Ecto neural progenitor cell (in vitro differentiated cells): ENCODE measurements around the gene SRBD1.
A peak's percentile ranks its signal among the peaks of the same experiment; 100 is the strongest.

Source experiments
- DNase-seq: peaks from one replicate; pipeline ENCODE4 v3.0.0-alpha.2; 2018; ENCODE audit warnings: low spot score

SRBD1 gene

GRCh38 chr2:45631955-45632354, 20.9 kb upstream of the SRBD1 start:
- no peak for DNase-seq

DNA sequence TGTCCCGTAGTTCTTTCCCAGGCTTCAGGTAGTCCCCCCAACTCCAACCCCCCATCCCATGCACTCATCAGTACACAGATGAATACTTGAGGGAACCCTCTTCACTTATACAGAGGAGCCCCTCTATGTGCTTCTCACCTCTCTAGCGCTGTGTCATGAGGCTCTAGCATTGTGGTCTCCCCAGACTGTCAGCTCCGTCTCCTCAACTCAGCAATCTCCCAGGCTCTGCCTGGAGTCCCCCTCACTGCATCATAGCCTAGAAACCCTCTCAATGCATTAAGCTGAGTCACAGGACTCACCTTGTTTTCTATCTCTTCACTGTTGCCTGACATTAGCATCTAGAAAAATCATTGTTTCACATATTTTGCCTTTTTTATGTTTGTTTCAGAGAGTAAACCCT, 20.3 kb upstream of the SRBD1 start:
- no peak for DNase-seq

DNA sequence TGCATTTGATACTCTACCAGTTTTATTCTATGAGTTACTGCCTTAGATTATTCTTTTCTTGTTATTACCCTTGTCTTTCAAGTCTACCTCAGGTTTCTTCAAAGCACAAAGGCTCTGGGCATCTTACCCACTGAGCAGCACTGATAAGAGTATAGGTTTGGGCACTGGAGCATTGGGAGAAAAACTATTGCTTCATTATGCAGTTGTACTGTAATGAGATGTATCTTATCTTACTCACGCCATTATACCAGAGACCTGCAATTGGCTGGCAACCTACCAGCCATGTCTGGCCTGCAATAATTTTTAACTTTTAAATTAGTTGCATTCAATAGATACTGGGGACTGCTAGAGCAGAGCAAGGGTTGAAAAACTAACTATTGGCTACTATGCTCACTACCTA, 18.9 kb upstream of the SRBD1 start:
- no peak for DNase-seq

DNA sequence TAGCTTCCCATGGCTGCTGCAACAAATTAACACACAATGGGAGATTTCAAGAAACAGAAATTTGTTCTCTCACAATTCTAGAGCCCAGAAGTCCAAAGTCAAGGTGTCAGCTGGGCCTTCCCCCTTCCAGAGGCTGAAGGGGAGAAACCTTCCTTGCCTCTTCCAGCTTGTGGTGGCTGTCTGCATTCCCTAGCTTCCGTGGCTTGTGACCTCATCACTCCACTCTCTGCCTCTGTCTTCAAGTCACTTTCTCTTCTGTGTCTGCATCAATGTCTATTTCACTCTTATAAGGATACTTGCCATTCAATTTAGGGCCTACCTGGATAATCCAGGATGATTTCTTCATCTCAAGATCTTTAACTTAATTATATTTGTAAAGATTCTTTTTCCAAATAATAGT, 16.8 kb upstream of the SRBD1 start:
- DNase-seq = no peak

DNA sequence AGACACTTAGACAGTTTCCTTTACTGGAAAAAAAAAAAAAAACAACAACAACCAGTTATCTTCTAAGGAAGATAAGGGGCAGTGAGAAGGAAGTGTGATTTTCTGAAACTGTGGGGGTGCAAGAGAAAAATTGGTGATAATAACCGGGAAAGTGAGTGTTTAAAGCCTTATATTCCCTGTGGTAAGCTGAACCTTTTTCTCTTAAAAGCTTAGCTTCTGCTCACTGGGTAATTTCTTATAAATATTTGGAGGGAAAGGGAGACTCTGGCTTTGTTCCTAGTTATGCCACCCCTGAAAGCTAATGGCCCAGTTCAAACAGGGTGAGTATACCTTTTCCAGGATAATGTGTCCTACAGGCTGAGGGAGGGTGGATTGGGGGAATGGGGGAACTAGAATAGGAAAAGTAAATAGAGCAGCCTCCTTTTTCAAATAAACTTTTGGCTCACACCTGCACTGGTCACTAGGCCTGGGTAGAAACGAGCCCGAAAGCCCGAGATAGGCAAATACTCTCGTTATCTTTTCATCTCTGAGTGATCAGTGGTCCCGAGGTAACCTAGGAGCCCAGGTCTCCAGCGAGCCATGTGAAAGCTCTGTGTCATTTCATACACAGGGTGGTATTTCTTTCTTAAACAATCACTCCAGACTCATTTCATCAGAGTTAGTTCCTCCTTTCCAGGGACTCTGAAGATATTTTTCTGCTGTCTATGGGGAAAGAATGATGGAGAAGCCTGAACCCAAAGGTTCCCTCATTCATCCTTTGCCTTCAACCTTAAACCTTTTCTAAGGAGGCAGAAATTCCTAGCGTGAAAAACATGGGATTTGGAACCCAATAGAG, 15.5 kb upstream of the SRBD1 start:
- DNase-seq = no peak

DNA sequence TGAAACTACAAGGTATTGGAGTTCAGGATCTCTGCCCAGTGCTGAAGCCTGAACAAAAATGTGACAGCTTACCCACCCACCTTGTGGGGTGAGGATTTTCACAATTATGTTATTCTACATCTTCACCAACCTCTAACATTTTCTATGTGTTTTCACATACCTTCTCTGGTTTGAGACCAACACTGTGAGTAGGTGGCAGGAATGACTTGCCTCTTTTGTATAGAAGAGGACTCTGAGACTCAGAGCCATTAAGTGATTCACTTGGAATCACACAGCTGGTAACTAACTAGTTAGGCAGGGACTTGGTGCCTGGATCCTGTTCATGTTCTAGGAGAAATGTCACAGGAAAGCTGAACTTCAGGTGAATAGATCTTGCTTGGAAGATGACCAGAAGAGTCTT, 14.8 kb upstream of the SRBD1 start:
- DNase-seq = no peak

GRCh38 chr2:45623098-45623497, 12.0 kb upstream of the SRBD1 start:
- no peak for DNase-seq

GRCh38 chr2:45622336-45623075, 11.4 kb upstream of the SRBD1 start:
- DNase-seq = no peak

DNA sequence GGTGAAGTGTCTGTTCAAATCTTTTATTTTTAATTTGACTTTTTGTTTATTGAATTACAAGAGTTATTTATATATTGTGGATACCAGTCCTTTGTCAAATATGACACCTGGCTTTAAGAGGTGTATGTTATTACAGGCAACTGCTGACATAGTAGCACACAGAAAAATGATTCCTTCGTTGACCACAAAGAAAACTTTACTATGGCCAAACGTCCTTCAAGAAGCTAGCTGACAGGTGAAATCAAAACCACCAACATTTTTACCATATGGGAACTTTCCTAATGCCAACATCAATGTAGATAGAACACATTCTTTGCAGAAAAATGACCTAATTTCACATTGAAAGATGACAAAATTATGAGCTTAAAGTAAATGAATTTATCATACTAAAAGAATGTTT, 6.4 kb upstream of the SRBD1 start:
- no peak for DNase-seq

GRCh38 chr2:45616658-45617411, 5.8 kb upstream of the SRBD1 start:
- DNase-seq = no peak

DNA sequence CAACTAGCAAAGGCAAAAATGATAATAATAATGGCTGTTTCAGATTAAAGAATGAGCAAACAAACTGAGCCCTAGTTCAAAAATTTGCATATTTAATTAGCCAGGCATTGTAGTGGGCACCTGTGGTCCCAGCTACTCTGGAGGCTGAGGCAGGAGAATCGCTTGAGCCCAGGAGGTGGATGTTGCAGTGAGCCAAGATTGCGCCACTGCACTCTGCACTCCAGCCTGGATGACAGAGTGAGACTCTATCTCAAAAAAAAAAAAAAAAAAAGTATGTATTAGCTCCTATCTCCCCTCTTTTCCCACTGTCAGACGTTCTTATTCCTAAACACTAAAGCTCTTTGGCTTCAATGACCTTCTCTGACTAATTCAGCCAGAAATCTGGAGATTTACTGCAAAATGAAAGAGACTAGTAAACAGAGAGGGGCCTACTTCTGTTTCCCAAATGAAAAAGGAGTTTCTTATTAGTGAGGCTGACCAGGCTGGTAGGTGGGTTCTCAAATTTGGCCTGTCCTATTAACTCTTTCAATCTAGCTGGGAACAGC, 3.9 kb upstream of the SRBD1 start:
- DNase-seq = no peak

DNA sequence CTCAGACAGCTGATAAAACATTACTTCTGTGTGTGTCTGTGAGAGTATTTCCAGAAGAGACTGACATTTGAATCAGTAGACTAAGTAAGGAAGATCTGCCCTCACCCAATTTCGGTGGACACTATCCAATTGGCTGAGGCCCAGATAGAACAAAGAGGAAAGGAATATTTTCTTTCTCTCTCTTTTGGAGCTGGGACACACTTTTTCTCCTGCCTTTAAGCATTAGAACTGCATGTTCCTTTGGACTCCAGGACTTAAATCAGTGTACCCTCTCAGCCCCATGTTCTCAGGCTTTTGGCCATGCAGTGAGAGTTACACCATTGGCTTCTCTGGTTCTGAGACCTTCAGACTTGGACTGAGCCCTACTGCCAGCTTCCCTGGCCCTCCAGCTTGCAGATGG, 3.3 kb upstream of the SRBD1 start:
- DNase-seq = no peak

DNA sequence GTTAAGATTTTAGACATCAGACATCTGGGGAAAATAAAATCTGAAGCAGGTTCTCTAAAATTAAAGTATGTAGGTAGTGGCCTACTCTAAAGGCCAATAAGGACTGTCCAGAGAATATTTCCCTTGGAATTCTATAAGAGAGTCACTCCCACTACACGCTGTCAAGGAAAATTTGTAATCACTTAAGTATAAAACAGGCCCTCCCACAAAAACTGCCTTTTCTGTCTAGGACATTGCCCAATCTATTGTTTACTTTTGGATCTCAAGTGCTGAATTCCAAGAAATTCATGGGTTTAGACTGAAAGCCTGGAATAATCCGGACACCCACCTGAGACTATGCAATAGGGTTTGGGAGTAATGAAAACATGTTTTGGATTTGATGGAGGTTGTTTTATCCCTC, 1.7 kb upstream of the SRBD1 start:
- DNase-seq = no peak

DNA sequence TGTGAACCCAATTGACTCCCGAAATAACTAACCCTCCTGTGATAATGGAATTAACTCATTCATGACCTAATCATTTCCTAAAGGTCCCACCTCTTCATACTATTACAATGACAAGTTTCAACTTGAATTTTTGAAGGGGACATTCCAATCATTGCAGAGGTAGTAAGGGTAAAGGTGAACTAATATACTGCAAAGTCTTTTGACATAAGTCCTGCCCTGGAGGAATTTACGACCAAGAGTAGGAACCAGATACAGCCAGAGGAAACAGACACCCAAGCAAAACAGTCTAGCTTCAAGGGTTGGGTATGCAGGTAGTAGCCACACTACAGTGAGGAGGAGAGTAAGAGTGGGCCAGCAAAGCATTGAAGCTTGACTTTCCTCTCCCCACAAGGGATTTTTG, 1.2 kb upstream of the SRBD1 start:
- DNase-seq = no peak

GRCh38 chr2:45610281-45611019, 617 bp downstream of the SRBD1 start:
- DNase-seq = peak; percentile 65

- DNase-seq = no peak
These were observed 3.4 kb downstream of the SRBD1 start for GRCh38 chr2:45607701-45608100.

DNA sequence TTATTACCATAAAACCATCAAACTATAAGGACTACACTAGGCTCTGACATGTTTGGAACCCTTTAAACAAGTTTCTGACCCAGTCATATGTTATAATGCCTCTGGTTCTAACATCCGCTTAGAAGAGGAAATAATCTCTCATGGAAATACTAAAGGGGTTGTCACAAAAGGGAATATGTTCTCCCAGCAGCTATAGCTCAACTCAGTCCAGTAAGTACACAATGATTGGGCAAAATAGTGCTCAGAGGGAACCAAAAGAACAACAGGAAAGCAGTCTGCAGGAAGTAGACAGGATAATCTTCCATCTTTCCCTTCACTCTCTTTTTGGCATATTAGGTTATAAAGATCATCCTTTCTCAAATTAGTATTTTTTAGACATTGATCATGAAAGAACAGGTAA, 4.3 kb downstream of the SRBD1 start:
- no peak for DNase-seq

DNA sequence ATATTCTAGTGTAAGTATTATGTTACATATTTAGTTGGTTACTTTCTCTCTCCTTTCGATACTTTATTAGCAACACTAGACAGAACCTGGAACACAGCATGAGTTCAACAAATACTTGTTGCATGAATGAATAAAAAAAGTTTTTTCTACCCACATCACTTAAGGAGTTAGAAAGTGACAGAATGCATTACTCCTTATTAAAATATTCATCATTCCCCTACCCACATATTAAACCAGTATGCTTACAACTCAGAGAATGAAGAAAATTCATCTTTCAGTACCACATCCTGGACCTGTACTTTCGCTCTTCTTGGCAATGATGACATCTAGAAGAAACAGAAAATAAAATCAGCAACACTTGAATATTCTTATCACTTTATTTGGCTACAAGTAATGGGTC, 6.0 kb downstream of the SRBD1 start:
- no peak for DNase-seq

- DNase-seq = no peak
These were observed 8.4 kb downstream of the SRBD1 start for GRCh38 chr2:45602624-45603023.

- no peak for DNase-seq
These were observed 12.5 kb downstream of the SRBD1 start for GRCh38 chr2:45598545-45598944.

GRCh38 chr2:45596761-45597160, 14.3 kb downstream of the SRBD1 start:
- no peak for DNase-seq
